Brain microvascular endothelial cell (primary cell): Measurements from ENCODE around the gene MAN2A1.

ENCODE experiments used
- DNase-seq: peaks from one replicate; pipeline ENCODE4 v3.0.0-alpha.2; 2020
- H3K27ac ChIP-seq: fragments of 250-450 bp; sonication (Bioruptor Pico); 2 replicates; pipeline ENCODE4 v1.5.1; 2020; ENCODE audit warnings: mild to moderate bottlenecking, moderate library complexity
- H3K27me3 ChIP-seq: fragments of 250-450 bp; sonication (Bioruptor Pico); replicated peaks from 2 replicates; pipeline ENCODE4 v1.5.1; 2020; ENCODE audit warnings: mild to moderate bottlenecking
- H3K36me3 ChIP-seq: fragments of 250-450 bp; sonication (Bioruptor Pico); replicated peaks from 2 replicates; pipeline ENCODE4 v1.5.1; 2020; ENCODE audit warnings: mild to moderate bottlenecking
- H3K4me3 ChIP-seq: 2 replicates; pipeline ENCODE4 v1.5.1; 2011; ENCODE audit warnings: low read depth, mild to moderate bottlenecking, control low read depth, low read length, moderate library complexity
- CTCF ChIP-seq: IDR thresholded peaks from 2 replicates; pipeline ENCODE4 v1.5.1; 2011; ENCODE audit warnings: low read depth, mild to moderate bottlenecking, moderate library complexity, low read length, control low read depth, inconsistent platforms; ENCODE audit errors: missing control alignments
- in situ Hi-C: cut with HindIII; loops from 2 replicates; pipeline ENCODE4 v1.10.0; 2017; ENCODE audit warnings: low sequenced_read_pairs, low pct_ligation_motif_present

Gene MAN2A1

GRCh38 chr5:109708813-109709212 is 19.1 kb downstream of the MAN2A1 start:
- Histone ChIP-seq H3K27ac (no peak overlapping the region), H3K4me3 (no peak overlapping the region), H3K36me3 (no peaks in the 10 kb centered on the region), H3K27me3 (no peaks in the 10 kb centered on the region)
- in situ Hi-C loops: no loop called here
- no peak for TF ChIP-seq CTCF
- DNase-seq: no peak

GRCh38 chr5:109709225-109709624 is 19.5 kb downstream of the MAN2A1 start:
- no peak for TF ChIP-seq CTCF
- Histone ChIP-seq H3K27ac (no peak overlapping the region), H3K36me3 (no peaks in the 10 kb centered on the region), H3K4me3 (no peak overlapping the region), H3K27me3 (no peaks in the 10 kb centered on the region)
- in situ Hi-C loops: no loop called here
- DNase-seq: no peak

DNA sequence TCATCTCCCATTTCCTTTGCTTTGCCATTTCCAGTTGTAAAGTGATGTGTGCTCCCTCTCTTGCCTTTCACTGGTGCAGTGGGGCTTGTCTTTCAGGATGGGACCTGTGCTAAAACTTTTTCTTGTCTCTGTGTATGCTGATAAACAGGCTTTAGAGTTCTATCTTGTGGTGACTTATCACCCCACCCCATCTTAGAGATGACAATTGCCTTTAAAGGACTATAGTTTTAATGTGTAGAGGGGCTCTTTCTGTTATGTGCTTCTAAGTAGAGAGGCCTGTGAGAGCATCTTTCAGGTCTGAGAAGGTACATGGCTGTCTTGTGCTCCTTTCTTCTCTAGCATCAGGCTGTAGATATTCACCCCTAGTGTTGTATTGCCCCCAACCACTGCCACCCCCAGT is 21.9 kb downstream of the MAN2A1 start:
- peaks cover 2% of the 10 kb centered on the region for H3K36me3 ChIP-seq
- no peak for TF ChIP-seq CTCF
- in situ Hi-C loops: no loop called here
- no peak overlapping the region for H3K4me3 ChIP-seq
- H3K27me3 ChIP-seq: no peaks in the 10 kb centered on the region
- no peak for DNase-seq
- H3K27ac ChIP-seq: no peak overlapping the region

DNA sequence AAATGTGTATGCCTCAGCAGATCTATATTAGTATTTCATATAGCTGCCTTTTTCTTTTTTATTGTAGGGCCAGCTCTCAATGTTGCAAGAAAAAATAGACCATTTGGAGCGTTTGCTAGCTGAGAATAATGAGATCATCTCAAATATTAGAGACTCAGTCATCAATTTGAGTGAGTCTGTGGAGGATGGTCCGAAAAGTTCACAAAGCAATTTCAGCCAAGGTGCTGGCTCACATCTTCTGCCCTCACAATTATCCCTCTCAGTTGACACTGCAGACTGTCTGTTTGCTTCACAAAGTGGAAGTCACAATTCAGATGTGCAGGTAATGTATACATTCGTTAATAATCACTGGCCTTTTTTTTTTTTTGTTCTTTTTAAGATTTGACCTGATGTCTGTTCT is 23.7 kb downstream of the MAN2A1 start:
- TF ChIP-seq CTCF: no peak
- Histone ChIP-seq H3K27ac (no peak overlapping the region), H3K4me3 (no peak overlapping the region), H3K27me3 (no peaks in the 10 kb centered on the region), H3K36me3 (peaks cover 3% of the 10 kb centered on the region)
- in situ Hi-C loops: no loop called here
- DNase-seq: no peak

DNA sequence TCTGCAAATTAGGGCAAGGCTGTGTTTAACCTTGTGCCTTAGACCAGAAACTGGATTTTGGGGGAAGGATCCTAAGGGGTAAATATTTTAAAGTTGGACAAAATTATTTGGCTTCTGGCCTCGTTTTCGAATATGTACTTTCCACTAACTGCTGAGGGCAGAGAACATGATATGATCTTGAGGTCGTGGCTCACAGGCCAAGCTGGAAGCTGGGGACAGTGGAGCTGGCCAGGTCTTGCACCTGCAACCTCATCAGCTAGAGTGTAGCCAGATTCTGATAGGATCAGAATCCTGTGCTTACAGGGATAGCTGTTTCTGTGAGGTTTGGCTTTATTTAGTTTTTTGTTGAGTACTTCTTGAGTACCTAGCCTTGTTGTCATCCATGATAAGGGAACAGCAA is 24.9 kb downstream of the MAN2A1 start:
- Histone ChIP-seq H3K36me3 (peaks cover 3% of the 10 kb centered on the region), H3K4me3 (no peak overlapping the region), H3K27ac (no peak overlapping the region), H3K27me3 (no peaks in the 10 kb centered on the region)
- in situ Hi-C loops: no loop called here
- no peak for TF ChIP-seq CTCF
- DNase-seq: no peak

DNA sequence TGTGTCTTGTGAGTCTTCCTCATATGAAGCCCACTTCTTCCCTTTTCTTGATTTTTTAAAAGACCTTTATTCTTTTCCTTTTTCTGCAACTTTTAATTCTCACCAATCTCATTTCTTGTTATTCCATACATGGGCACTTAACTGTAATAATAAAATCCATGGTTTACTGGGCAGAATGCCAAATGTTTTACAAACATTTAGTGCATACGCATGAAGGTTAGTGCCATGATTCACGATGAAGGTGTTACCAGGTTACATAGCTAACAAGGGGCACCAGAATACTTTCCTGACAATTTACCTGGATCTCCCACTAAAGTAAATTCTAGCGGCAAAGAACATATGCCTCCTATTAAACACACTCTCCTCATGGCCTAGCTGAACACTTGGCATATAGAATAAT is 28.5 kb downstream of the MAN2A1 start:
- in situ Hi-C loops: no loop called here
- Histone ChIP-seq H3K27ac (no peak overlapping the region), H3K27me3 (no peaks in the 10 kb centered on the region), H3K36me3 (peaks cover 3% of the 10 kb centered on the region), H3K4me3 (no peak overlapping the region)
- TF ChIP-seq CTCF: no peak
- DNase-seq: no peak
